ENCODE results near the gene CD69. TPM values are rescaled to one million over a fixed set of nuclear protein-coding genes. Genes with fewer than 3 reads are reported as not detected.

The CD69 gene
- total RNA-seq, 1 donor from 2014 or later: not detected

DNA sequence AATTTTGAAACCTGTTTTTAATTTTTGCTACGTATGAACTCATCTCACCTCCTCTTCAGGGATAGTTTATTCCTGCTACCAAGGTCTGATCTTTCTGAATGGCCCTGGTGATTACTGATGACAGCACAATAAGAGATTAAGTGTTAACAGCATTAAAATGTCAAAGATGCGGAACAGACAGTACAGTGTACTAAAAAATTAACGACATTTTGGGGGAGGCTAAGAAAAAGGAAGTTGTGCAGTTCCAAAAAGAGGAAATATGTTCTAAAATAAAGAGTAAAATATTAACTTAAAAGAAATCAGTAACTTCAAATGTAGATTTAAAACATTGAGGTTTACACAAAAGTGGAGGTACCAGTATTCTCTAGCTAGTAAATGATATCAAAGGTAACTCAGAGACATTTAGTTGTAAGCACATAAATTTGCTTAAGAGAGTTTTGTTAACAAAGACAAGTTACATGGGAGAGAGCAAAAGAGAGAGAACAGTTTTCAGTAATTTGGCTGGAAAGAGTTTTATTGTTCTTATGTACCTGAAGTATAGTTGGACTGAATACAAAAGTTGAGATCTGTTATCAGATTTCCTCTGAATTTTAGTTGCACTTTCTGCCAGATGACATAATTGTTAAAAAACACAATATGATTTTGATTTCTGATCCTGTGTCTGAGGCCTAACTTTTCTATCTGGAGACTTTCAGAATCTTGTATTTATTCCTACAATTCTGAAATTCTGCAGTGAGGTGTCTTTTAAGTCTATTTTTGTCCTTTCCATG lies 23.6 kb downstream of the CD69 start:
- Histone ChIP-seq H3F3A (ENCODE audit: low read depth) (no peaks in the 10 kb centered on the region), H3K79me2 (ENCODE audit: low read depth) (no peaks in the 10 kb centered on the region), H3K4me1 (no peaks in the 10 kb centered on the region), H3K27me3 (no peaks in the 10 kb centered on the region), H3K4me3 (no peak overlapping the region), H3K9me3 (ENCODE audit: low read depth) (no peaks in the 10 kb centered on the region), H3K9ac (no peak overlapping the region), H3K27ac (no peak overlapping the region), H3K4me2 (no peak overlapping the region), H4K20me1 (ENCODE audit: low read depth) (no peaks in the 10 kb centered on the region), H2AFZ (replicated peaks) (no peak overlapping the region), H3K36me3 (no peaks in the 10 kb centered on the region)
- TF ChIP-seq EZH2phosphoT487 (IDR thresholded peaks at IDR 0.05) (no peak), EZH2 (IDR thresholded peaks at IDR 0.05) (no peak)
- TF ChIP-seq, protein P1, sequence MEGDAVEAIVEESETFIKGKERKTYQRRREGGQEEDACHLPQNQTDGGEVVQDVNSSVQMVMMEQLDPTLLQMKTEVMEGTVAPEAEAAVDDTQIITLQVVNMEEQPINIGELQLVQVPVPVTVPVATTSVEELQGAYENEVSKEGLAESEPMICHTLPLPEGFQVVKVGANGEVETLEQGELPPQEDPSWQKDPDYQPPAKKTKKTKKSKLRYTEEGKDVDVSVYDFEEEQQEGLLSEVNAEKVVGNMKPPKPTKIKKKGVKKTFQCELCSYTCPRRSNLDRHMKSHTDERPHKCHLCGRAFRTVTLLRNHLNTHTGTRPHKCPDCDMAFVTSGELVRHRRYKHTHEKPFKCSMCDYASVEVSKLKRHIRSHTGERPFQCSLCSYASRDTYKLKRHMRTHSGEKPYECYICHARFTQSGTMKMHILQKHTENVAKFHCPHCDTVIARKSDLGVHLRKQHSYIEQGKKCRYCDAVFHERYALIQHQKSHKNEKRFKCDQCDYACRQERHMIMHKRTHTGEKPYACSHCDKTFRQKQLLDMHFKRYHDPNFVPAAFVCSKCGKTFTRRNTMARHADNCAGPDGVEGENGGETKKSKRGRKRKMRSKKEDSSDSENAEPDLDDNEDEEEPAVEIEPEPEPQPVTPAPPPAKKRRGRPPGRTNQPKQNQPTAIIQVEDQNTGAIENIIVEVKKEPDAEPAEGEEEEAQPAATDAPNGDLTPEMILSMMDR (IDR thresholded peaks at IDR 0.05): no peak
- no peak overlapping the region for H3K4me3 Mint-ChIP-seq
- H3K27ac Mint-ChIP-seq: no peak overlapping the region
- no peak for DNase-seq (ENCODE audit: low spot score)
- peaks cover 4% of the 10 kb centered on the region for H3K27me3 Mint-ChIP-seq (ENCODE audit: insufficient read depth, low read depth)
- no peaks in the 10 kb centered on the region for H3K4me1 Mint-ChIP-seq
- H3K9me3 Mint-ChIP-seq: peaks cover 2% of the 10 kb centered on the region
- no peaks in the 10 kb centered on the region for H3K36me3 Mint-ChIP-seq

GRCh38 chr12:9735601-9736000 lies 25.1 kb downstream of the CD69 start:
- Histone ChIP-seq H3K36me3 (no peaks in the 10 kb centered on the region), H3K4me2 (no peak overlapping the region), H3K9ac (no peak overlapping the region), H3F3A (ENCODE audit: low read depth) (no peaks in the 10 kb centered on the region), H3K27ac (no peak overlapping the region), H3K79me2 (ENCODE audit: low read depth) (no peaks in the 10 kb centered on the region), H4K20me1 (ENCODE audit: low read depth) (no peaks in the 10 kb centered on the region), H3K9me3 (ENCODE audit: low read depth) (no peaks in the 10 kb centered on the region), H3K4me1 (no peaks in the 10 kb centered on the region), H2AFZ (replicated peaks) (no peak overlapping the region), H3K27me3 (no peaks in the 10 kb centered on the region), H3K4me3 (no peak overlapping the region)
- H3K9me3 Mint-ChIP-seq: peaks cover 2% of the 10 kb centered on the region
- H3K27me3 Mint-ChIP-seq (ENCODE audit: insufficient read depth, low read depth): peaks cover 4% of the 10 kb centered on the region
- H3K4me3 Mint-ChIP-seq: no peak overlapping the region
- TF ChIP-seq EZH2phosphoT487 (IDR thresholded peaks at IDR 0.05): no peak
- TF ChIP-seq, protein P1 (IDR thresholded peaks at IDR 0.05): no peak
- TF ChIP-seq EZH2 (IDR thresholded peaks at IDR 0.05): no peak
- H3K4me1 Mint-ChIP-seq: no peaks in the 10 kb centered on the region
- H3K27ac Mint-ChIP-seq: no peak overlapping the region
- H3K36me3 Mint-ChIP-seq: no peaks in the 10 kb centered on the region
- DNase-seq (ENCODE audit: low spot score): no peak

GRCh38 chr12:9732921-9733461 lies 27.7 kb downstream of the CD69 start, which contains the start of gene CLECL1:
Gene CLECL1 (minus strand): TSS chr12:9733097.
- Mint-ChIP-seq H3K9me3 (no peaks in the 10 kb centered on the region), H3K4me3 (no peak within 1 kb of the TSS), H3K36me3 (no peaks in the 10 kb centered on the region), H3K27ac (no peak within 1 kb of the TSS), H3K27me3 (ENCODE audit: insufficient read depth, low read depth) (no peaks in the 10 kb centered on the region), H3K4me1 (no peaks in the 10 kb centered on the region)
- no peak within 1 kb of the TSS for H2AFZ ChIP-seq (replicated peaks)
- no peaks in the 10 kb centered on the region for H4K20me1 ChIP-seq (ENCODE audit: low read depth)
- H3K79me2 ChIP-seq (ENCODE audit: low read depth): no peaks in the 10 kb centered on the region
- no peak for DNase-seq (ENCODE audit: low spot score)
- H3K4me1 ChIP-seq: no peaks in the 10 kb centered on the region
- H3K36me3 ChIP-seq: no peaks in the 10 kb centered on the region
- H3K27ac ChIP-seq: no peak within 1 kb of the TSS
- no peak within 1 kb of the TSS for H3K9ac ChIP-seq
- H3K9me3 ChIP-seq (ENCODE audit: low read depth): no peaks in the 10 kb centered on the region
- no peaks in the 10 kb centered on the region for H3K27me3 ChIP-seq
- no peaks in the 10 kb centered on the region for H3F3A ChIP-seq (ENCODE audit: low read depth)
- no peak within 1 kb of the TSS for H3K4me3 ChIP-seq
- TF ChIP-seq EZH2phosphoT487 (IDR thresholded peaks at IDR 0.05) (no peak), EZH2 (IDR thresholded peaks at IDR 0.05) (no peak)
- TF ChIP-seq, protein P1 (IDR thresholded peaks at IDR 0.05): no peak
- H3K4me2 ChIP-seq: no peak within 1 kb of the TSS

Data from neural progenitor cell (in vitro differentiated cells).